Mesendoderm (in vitro differentiated cells): ENCODE measurements around the gene PKD1. TPM values are rescaled to one million over a fixed set of nuclear protein-coding genes. Genes with fewer than 3 reads are reported as not detected.
A peak's percentile ranks its signal among the peaks of the same experiment; 100 is the strongest.
"Not testable (repeated sequence)": the region's sequence is repeated elsewhere in the genome, so short reads cannot be mapped to it uniquely, and the experiment has no call there.

Experiments
- DNase-seq: peaks from one replicate; pipeline ENCODE4 v3.0.0; 2013
- H2AK5ac ChIP-seq: 2 replicates; pipeline ENCODE4 v1.6.1; 2013; ENCODE audit warnings: low read length, inconsistent platforms
- H2BK120ac ChIP-seq: 2 replicates; pipeline ENCODE4 v1.6.1; 2013; ENCODE audit warnings: low read depth, mild to moderate bottlenecking, low read length, moderate library complexity, mixed read lengths
- H2BK15ac ChIP-seq: replicated peaks from 2 replicates; pipeline ENCODE4 v1.6.1; 2013; ENCODE audit warnings: low read depth, mild to moderate bottlenecking, moderate library complexity
- H2BK5ac ChIP-seq: 2 replicates; pipeline ENCODE4 v1.6.1; 2013; ENCODE audit warnings: low read length, inconsistent platforms
- H3K18ac ChIP-seq: 2 replicates; pipeline ENCODE4 v1.6.1; 2013; ENCODE audit warnings: mild to moderate bottlenecking, low read length, mixed read lengths
- H3K23ac ChIP-seq: one replicate; pipeline ENCODE4 v1.6.1; 2013; ENCODE audit warnings: low read length
- H3K27ac ChIP-seq: 2 replicates; pipeline ENCODE4 v1.5.1; 2013; ENCODE audit warnings: low read depth, mild to moderate bottlenecking, inconsistent platforms, low read length, moderate library complexity
- H3K27me3 ChIP-seq: 2 replicates; pipeline ENCODE4 v1.6.1; 2013; ENCODE audit warnings: low read length, control low read depth, mild to moderate bottlenecking, inconsistent platforms; ENCODE audit not compliant: insufficient read depth, poor library complexity
- H3K36me3 ChIP-seq: 2 replicates; pipeline ENCODE4 v1.6.1; 2013; ENCODE audit warnings: low read length, inconsistent platforms; ENCODE audit not compliant: control insufficient read depth, insufficient read depth
- H3K4ac ChIP-seq: one replicate; pipeline ENCODE4 v1.6.1; 2013; ENCODE audit warnings: low read depth, mild to moderate bottlenecking, low read length, moderate library complexity
- H3K4me1 ChIP-seq: 2 replicates; pipeline ENCODE4 v1.6.1; 2013; ENCODE audit warnings: low read depth, low read length, inconsistent platforms; ENCODE audit not compliant: control insufficient read depth
- H3K4me2 ChIP-seq: 2 replicates; pipeline ENCODE4 v1.6.1; 2013; ENCODE audit warnings: low read length
- H3K4me3 ChIP-seq: 2 replicates; pipeline ENCODE4 v1.5.1; 2013; ENCODE audit warnings: mild to moderate bottlenecking, low read length
- H3K56ac ChIP-seq: one replicate; pipeline ENCODE4 v1.6.1; 2013; ENCODE audit warnings: low read length
- H3K79me1 ChIP-seq: 2 replicates; pipeline ENCODE4 v1.6.1; 2013; ENCODE audit warnings: low read length, inconsistent platforms
- H3K79me2 ChIP-seq: 2 replicates; pipeline ENCODE4 v1.6.1; 2013; ENCODE audit warnings: mild to moderate bottlenecking, low read length; ENCODE audit not compliant: control insufficient read depth, insufficient read depth
- H3K9ac ChIP-seq: 2 replicates; pipeline ENCODE4 v1.6.1; 2013; ENCODE audit warnings: low read length, inconsistent platforms
- H4K5ac ChIP-seq: one replicate; pipeline ENCODE4 v1.6.1; 2013; ENCODE audit warnings: low read length
- H4K8ac ChIP-seq: one replicate; pipeline ENCODE4 v1.6.1; 2013; ENCODE audit warnings: low read depth, mild to moderate bottlenecking, control low read depth, low read length, moderate library complexity
- WGBS: extraction: QIAGEN DNeasy Blood & Tissue Kit; methylation state at CpG from one replicate; pipeline ENCODE4 v1.1.7; 2013; ENCODE audit warnings: low lambda C conversion rate, missing lambda C conversion rate; ENCODE audit not compliant: insufficient coverage; ENCODE audit errors: extremely low coverage; 5-methylcytosine and 5-hydroxymethylcytosine counted together
- polyA plus RNA-seq, 2 experiments: library from polyadenylated mRNA; stranded (reverse); fragments of 200-250 nt; gene quantifications; one replicate each; pipeline ENCODE4 v1.2.3, GENCODE V29; 2013

The PKD1 gene
- 15.0 TPM for polyA plus RNA-seq (2013, experiment 1 of 2)
- 15.3 TPM for polyA plus RNA-seq (2013, experiment 2 of 2)

GRCh38 chr16:2135770-2136490 is at the start of gene PKD1:
TSS of gene PKD1 (minus strand) at chr16:2135898. CDS start at chr16:2135689, 209 bp downstream.
- not testable (repeated sequence) for H3K36me3 ChIP-seq, H3K18ac ChIP-seq, H3K27me3 ChIP-seq, H3K23ac ChIP-seq, H4K8ac ChIP-seq, H2BK5ac ChIP-seq, H3K79me2 ChIP-seq, H3K79me1 ChIP-seq, H4K5ac ChIP-seq, H3K4me3 ChIP-seq, H3K27ac ChIP-seq, H2BK15ac ChIP-seq, H3K4me1 ChIP-seq, H3K4ac ChIP-seq, H2AK5ac ChIP-seq, H2BK120ac ChIP-seq
- H3K9ac ChIP-seq, result peak within 1 kb of the TSS; percentile 59
- DNase-seq, result peak; percentile 94
- H3K4me2 ChIP-seq, result peak within 1 kb of the TSS; percentile 42
- no CpG with 5 or more reads among the region's 81 CpGs for WGBS
- peak within 1 kb of the TSS; percentile 85 for H3K56ac ChIP-seq

GRCh38 chr16:2184962-2185361 is 49.3 kb upstream of the PKD1 start:
- no peak overlapping the region for H2BK5ac ChIP-seq
- no peak overlapping the region for H3K56ac ChIP-seq
- H4K5ac ChIP-seq, result no peak overlapping the region
- no peak overlapping the region for H4K8ac ChIP-seq
- no peaks in the 10 kb centered on the region for H3K79me2 ChIP-seq
- WGBS, result no CpG with 5 or more reads among the region's 20 CpGs
- H3K27me3 ChIP-seq, result no peaks in the 10 kb centered on the region
- no peak overlapping the region for H3K4me2 ChIP-seq
- no peak overlapping the region for H3K23ac ChIP-seq
- no peaks in the 10 kb centered on the region for H3K79me1 ChIP-seq
- H3K36me3 ChIP-seq, result no peaks in the 10 kb centered on the region
- H3K4me3 ChIP-seq, result no peak overlapping the region
- no peak overlapping the region for H3K9ac ChIP-seq
- no peaks in the 10 kb centered on the region for H3K4me1 ChIP-seq
- H2BK15ac ChIP-seq, result no peak overlapping the region
- no peak for DNase-seq
- no peak overlapping the region for H3K4ac ChIP-seq
- no peak overlapping the region for H2AK5ac ChIP-seq
- H3K27ac ChIP-seq, result no peak overlapping the region
- H3K18ac ChIP-seq, result no peak overlapping the region
- no peak overlapping the region for H2BK120ac ChIP-seq

GRCh38 chr16:2184346-2184745 is 48.6 kb upstream of the PKD1 start:
- Histone ChIP-seq H3K18ac (no peak overlapping the region), H3K79me2 (no peaks in the 10 kb centered on the region), H3K4me2 (no peak overlapping the region), H3K27ac (no peak overlapping the region), H2BK15ac (no peak overlapping the region), H2BK5ac (no peak overlapping the region), H4K8ac (no peak overlapping the region), H3K9ac (no peak overlapping the region), H4K5ac (no peak overlapping the region), H3K4me3 (no peak overlapping the region), H3K36me3 (no peaks in the 10 kb centered on the region), H3K4ac (no peak overlapping the region), H3K56ac (no peak overlapping the region), H3K23ac (no peak overlapping the region), H2BK120ac (no peak overlapping the region), H3K4me1 (no peaks in the 10 kb centered on the region), H3K79me1 (no peaks in the 10 kb centered on the region), H2AK5ac (no peak overlapping the region), H3K27me3 (no peaks in the 10 kb centered on the region)
- no CpG with 5 or more reads among the region's 19 CpGs for WGBS
- no peak for DNase-seq

- no peak overlapping the region for H4K8ac ChIP-seq
- no peaks in the 10 kb centered on the region for H3K27me3 ChIP-seq
- no peaks in the 10 kb centered on the region for H3K36me3 ChIP-seq
- H3K56ac ChIP-seq, result no peak overlapping the region
- H2BK15ac ChIP-seq, result no peak overlapping the region
- no peak overlapping the region for H3K23ac ChIP-seq
- H3K79me1 ChIP-seq, result no peaks in the 10 kb centered on the region
- H2AK5ac ChIP-seq, result no peak overlapping the region
- no peak for DNase-seq
- no peak overlapping the region for H4K5ac ChIP-seq
- no peak overlapping the region for H3K27ac ChIP-seq
- no peak overlapping the region for H3K18ac ChIP-seq
- H3K4me1 ChIP-seq, result no peaks in the 10 kb centered on the region
- H3K79me2 ChIP-seq, result no peaks in the 10 kb centered on the region
- H3K4me2 ChIP-seq, result no peak overlapping the region
- H2BK120ac ChIP-seq, result no peak overlapping the region
- WGBS, result no CpG with 5 or more reads among the region's 30 CpGs
- no peak overlapping the region for H3K4me3 ChIP-seq
- H3K4ac ChIP-seq, result no peak overlapping the region
- H2BK5ac ChIP-seq, result no peak overlapping the region
- H3K9ac ChIP-seq, result no peak overlapping the region
Measured at GRCh38 chr16:2183671-2184070, 48.0 kb upstream of the PKD1 start.

GRCh38 chr16:2181952-2182351 is 46.3 kb upstream of the PKD1 start:
- H2BK15ac ChIP-seq, result no peak overlapping the region
- no peak overlapping the region for H3K56ac ChIP-seq
- H3K9ac ChIP-seq, result no peak overlapping the region
- no peaks in the 10 kb centered on the region for H3K4me1 ChIP-seq
- H3K4ac ChIP-seq, result no peak overlapping the region
- H3K27ac ChIP-seq, result no peak overlapping the region
- no peak overlapping the region for H3K4me3 ChIP-seq
- H3K4me2 ChIP-seq, result no peak overlapping the region
- DNase-seq, result no peak
- no peak overlapping the region for H4K5ac ChIP-seq
- H4K8ac ChIP-seq, result no peak overlapping the region
- no peaks in the 10 kb centered on the region for H3K27me3 ChIP-seq
- no peak overlapping the region for H2BK5ac ChIP-seq
- H3K36me3 ChIP-seq, result peaks cover 2% of the 10 kb centered on the region
- H2AK5ac ChIP-seq, result no peak overlapping the region
- H3K18ac ChIP-seq, result no peak overlapping the region
- H2BK120ac ChIP-seq, result no peak overlapping the region
- no peaks in the 10 kb centered on the region for H3K79me2 ChIP-seq
- no peak overlapping the region for H3K23ac ChIP-seq
- no CpG with 5 or more reads among the region's 20 CpGs for WGBS
- no peaks in the 10 kb centered on the region for H3K79me1 ChIP-seq
